ENCODE data around the gene TMEM135.

The TMEM135 gene

DNA sequence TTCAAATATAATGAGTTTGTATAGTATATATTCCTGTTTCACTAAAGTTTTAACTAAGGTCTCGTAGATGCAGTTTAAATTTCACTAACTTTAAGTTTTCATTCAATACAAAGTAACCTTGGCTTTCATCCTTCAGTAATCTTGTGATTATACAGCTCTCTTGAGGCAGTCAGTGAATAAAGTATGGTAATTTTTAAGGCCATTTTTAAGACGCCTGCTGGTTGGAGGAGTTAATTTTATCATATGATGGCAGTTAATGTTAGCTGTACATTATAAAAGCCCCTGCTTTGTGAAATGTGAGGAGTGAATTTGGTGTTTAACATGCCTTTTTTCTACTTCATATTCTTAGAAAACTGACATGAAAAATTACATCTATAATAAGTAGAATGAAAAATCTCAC is 163.6 kb downstream of the TMEM135 start:
- DNase-seq, result no peak

DNA sequence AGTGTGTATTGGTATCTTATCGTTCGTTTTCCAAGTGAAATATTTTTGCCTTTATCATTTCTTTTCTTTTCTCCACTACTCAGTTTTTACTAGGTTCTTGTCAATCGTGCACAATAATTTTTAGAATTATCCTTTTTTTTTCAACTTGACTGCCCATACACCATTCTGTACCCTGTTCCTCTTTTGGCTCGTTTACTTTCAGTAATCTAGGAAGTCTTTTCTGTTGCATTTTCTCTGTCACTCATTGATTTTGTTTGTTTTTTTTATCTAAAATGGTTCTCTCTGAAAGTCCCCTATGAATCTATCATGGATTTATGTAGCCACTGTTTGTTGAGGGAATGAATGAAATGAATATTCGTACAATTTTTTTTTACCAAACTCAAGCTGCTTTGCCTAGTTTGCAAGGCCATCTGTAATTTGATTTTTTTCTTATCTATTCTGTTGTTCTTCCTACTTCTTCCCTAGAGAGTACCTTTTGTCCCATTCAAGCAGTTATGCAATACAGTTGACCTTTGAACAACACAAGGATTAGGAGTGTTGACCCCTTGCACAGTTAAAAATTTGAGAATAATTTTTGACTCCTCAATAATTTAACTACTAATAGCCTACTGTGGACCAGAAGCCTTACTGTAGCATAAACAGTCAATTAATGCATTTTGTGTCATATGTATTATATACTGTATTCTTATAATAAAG is 166.3 kb downstream of the TMEM135 start:
- DNase-seq, result no peak

DNA sequence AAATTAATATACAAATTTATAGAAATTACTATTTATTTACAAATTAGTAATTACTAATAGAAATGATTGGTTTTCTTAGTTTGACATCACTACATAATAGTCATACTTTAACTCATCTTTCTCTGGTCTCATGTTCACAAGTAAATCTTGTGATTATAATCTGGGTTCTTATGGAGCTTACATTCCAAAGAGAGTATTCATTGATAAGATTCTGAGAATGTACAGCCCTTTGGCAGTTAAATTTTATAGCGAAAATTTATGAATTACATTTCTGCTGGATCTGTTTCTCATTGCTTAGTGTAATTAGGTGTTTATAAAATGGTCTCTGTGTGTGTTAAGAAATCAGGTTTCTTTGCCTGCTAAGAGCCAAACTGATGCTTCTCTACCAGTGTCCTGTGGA is 175.2 kb downstream of the TMEM135 start:
- DNase-seq, result no peak

DNA sequence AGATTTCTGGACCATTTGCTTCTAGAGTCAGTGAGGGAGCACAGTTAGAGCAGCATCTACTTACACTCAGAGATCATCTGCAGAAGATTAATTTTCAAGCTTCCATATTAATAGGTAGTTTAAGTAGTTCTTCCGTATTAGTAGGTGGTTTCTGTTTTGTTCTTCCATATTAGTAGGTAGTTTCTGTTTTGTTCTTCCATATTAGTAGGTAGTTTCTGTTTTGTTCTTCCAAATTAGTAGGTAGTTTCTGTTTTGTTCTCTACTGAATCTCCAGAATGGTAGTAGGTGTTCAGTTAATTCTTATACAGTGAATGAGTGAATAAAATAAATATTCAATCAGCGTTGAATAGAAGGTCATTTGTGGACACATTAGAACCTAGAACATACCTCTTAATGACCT is 175.7 kb downstream of the TMEM135 start:
- no peak for DNase-seq

DNA sequence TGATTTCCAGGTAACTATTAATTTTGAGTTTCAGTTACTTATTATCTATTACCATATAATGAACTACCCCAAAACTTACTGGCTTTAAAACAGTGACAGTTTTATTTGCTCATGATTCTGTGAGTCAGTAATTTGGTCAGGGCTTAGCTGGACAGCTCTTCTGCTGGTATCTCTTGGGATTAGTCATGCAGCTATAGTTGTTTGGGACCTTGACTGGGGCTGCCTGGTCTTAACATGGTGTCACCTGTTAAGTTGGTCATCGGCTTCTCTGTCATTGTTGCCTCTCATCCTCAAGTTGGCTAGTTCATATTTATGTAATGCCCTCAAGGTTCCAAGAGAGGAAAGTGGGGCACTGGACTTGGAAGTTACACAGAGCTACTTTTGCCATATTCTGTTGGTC is 177.5 kb downstream of the TMEM135 start:
- no peak for DNase-seq

DNA sequence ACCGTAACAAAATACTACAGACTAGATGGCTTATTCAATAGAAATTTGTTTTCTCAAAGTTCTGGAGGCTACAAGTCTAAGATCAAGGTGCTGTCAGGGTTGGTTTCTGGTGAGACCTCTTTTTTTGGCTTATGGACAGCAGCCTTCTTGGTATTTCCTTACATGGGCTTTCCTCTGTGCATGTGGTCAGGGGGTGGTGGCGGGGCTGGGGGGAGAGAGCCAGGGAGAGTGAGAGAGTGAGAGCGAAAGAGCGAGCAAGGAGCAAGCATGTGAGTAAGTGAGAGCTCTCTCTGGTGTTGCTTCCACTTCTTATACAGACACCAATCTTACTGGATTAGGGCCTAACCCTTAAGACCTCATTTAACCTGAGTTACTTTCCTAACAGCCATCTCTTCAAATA is 181.5 kb downstream of the TMEM135 start:
- no peak for DNase-seq

DNA sequence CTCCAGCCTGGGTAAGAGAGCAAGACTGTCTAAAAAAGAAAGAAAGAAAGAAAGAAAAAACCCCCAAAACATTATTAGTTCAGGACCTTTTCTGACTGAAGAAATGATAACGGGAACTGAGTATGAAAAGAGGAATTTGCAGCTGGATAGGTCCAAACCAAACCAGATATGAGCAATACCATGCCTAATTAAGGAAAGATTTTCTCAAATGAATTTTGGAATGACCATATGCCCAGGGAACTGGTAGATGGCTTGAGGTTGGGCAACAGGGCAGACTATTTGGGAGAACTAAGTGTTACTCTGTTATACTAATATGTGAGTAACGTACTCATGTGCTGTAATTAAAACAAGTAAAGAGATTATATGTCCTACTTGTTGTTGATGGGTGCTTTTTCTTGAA is 186.1 kb downstream of the TMEM135 start:
- DNase-seq, result no peak

DNA sequence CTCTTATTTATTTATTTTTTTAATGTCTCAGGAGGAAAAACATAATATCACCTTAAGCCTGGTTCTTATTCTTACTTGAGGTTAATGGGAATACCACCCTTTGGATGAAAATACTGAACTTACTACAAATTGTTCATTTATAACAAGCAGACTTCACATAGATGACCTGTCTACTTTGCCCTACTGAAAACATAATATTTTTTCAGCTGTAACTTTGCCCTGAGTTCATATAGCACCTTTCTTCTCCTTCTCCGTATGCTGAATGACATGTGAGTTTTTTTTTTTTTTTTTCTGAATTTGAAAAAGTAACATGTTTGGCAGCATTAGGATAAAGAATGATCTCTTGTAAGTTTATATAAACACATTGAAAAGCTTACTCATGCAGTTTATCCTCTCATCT is 186.8 kb downstream of the TMEM135 start:
- no peak for DNase-seq

DNA sequence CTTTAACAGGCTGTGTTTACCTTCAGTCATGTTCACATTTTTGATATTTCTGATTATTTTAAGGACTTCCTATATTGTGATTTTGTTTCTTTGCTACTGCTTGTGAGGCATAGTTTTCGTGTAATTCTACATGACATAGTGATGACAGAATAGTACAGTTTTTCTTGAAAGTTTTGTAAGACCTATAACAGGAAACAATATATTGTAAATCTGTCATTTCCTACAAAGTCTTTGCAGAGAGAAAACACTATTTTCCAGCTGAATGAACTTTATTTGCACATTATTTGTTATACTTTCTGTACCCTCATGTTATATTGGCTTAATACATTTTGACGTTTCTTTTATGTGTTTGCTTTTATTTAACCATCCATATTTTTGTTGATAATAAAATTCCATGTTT is 191.1 kb downstream of the TMEM135 start:
- DNase-seq, result no peak

DNA sequence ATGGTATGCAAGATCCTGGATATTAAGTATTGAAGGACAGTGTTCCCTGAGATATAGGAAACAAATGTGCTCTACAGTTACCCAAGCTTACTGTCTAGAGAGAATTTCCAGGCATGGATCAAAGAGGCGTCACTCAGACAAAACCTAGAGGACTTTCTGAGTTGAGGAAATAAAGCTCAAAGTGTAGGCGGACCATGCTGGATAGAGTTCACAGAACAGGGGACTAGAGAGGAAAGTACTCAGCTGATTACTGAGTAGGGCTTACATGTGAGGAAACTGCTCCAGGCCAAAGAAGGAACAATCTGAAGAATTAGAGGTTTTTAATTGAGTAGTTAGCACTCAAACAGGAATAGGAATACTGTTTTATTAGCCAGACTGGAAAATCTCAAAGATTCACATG is 193.3 kb downstream of the TMEM135 start:
- DNase-seq, result no peak

DNA sequence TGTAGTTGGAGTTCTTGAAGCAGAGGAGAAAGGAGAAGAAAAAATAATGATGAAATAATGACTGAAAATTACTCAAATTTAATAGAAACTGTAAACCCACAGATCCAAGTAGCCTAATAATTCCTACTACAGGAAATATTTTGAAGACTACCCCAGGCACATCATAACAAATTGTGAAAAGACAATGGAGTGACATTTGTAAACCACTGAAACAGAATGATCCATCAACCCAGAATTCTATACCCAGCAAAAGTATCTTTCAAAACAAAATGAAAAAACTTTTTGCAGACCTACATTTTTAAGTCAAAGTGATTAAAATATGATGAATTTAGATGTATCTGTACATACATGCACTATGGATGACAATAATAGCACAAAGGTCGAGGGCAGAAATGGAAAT is 194.6 kb downstream of the TMEM135 start:
- no peak for DNase-seq

DNA sequence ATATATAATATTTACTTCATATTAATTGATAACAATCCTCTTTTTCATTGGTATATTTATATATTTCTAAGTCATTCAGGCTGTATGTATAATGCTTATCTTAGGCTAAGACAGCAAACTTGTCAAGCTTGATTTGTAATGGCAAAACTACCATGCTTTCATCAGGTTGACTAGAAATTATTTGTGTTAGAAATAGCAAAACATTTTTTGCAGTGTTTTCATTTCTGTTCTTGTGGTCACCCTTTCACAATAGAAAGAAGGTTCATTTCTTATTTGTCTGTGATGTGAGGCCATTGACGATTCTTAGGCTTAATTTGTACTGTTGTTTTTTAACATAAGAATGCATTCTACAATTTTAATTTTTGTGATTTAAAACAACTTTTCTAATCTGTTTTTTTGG is 197.6 kb downstream of the TMEM135 start:
- DNase-seq, result no peak

DNA sequence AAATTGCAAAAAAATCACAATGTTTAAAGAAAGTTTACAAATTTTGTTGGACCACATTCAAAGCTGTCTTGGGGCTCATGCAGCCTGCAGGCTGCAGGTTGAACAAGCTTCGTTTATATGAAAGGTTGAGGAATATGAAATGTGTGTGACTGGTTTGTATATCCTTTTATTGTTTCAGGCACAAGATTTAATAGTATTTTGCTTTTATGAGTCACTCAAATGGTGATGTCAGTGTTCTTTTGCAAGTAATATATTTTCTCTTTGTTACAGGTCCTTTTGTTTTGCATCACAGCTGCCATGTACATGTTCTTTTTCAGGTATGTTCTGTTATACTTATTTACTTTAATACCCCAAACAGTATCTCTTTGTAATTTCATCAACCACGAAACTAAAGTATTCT is 198.6 kb downstream of the TMEM135 start:
- DNase-seq, result no peak

DNA sequence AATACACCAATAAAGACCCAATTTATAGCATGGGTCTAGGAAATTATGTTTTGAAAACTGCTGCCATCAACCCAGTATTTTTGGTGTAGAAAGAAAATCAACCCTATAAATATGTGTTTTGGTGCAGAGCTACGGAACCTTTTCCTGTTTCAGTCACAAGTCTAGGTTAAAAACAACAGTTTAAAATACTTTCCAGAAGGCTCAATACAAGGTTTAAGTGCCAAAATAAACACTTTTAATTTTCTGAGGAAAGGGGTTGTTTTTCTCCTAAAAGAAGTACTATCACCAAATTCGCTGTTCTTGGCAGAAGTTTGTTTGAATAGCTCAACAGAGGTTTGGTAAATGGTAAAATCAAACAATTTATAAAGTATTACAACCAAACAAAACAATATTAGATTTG is 201.3 kb downstream of the TMEM135 start:
- DNase-seq, result no peak

DNA sequence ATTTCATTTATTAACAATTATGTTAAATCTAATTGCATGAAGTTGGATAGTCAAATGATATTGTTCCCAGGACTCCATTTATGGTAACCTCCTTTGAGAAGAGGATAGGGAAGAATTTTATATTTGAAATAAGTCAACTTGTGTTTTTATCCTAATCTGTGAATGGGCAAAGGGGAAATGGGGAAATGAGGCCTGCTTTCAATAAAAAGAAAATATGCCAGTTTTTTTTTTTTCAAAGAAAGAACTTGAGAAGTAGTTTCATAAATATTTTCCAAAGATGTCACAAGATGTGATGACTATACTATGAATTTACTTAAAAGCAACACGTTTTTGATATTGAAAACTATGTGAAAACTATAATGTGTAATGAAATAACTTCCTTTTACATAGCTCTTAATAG is 201.8 kb downstream of the TMEM135 start:
- DNase-seq, result no peak

DNA sequence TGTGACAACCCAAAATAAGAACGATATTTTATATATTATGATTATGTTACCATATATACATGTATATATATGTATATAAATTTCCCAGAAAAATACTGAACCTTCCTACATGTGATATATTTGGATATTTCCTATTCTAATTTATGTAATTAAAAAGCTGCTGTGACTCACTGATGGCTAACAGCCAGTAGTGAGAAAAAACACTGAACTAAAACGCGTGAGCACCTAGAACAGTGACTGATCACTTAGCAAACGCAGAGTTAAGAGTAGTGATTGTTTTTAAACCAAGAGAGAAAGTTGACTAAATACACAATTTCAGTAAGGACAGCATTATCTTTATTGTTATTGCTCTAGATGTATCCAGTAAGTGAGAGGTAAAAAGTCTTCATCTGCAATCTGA is 213.8 kb downstream of the TMEM135 start:
- DNase-seq, result no peak

DNA sequence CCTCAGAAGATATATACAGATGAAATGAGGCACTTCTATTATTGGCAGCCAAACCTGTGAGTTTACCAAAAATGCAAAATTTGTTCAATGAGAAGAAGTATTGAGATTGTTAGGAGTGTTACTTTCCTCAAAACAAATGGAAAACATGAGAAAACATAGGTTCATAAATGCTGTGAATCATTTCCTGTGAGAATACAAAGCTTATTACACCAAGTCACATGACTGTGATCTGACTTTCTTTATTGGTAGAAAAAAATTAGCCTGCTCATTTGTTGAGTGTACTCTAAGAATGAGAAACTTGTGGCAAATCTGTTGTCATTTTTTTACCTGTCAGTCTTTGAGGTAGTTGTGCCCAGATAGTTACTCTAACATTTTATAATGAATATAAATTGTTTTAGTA is 215.1 kb downstream of the TMEM135 start:
- no peak for DNase-seq

DNA sequence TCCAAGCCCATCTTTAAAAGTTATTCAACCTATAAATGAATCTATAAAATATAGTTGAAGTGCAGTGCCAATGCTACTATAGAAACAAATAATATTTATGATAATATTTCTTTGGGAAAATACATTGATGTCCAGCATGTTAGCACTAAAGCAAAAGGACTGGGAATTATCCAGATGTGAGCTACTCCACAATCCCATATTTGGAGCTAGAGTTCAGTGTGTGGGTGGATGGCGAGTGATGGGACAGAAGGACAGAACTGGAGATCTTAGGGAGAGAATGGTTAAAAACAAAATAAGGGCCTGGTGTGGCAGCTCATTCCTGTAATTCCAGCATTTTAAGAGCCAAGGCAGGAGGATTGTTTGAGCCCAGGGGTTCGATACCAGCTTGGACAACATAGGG is 216.8 kb downstream of the TMEM135 start:
- no peak for DNase-seq

DNA sequence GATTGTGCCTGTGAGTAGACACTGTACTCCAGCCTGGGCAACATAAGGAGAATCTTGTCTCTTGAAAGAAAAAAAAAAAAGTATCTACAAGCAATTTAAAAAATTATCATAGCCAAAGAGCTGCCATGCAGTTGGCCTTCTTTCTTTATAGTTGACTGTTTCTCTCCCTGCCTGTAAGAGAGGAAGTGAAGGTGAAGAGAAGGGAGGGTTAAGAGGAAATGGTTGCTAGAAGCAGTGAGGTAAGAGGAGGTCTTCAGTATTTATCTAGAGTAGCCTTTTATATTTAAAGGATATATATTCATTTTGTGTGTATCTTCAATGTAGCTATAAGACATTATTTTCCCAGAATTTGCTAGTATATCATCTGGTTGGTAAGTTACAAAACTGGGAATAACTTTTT is 217.9 kb downstream of the TMEM135 start:
- no peak for DNase-seq

DNA sequence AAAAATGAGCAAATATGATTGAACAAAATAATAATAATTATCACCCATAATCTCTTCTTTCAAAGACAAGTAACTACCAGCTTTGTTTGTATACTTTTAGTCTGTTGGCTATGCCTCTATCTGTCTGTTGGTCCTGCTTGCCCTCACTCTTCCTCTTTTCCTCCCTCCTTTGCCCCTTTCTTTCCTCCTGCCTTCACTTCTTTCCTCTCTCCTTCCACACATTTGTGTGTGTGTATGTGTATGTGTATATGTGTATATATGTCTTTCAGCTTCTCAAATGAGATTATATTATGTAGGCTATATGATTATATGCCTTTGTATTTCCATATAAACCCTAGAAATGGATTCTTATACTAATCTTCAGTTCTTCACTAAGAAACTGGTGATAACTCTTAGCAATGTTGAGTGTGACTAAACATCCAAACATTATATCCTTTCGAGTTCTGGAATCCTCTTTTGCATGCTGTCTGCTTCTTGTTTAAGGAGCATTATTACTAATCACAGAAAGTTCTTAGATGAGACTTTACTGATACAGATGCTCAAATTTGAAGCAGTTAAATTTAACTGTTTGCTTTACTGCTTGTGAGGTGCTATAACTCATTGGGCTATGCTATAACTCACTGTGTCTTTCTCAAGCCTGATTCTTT is 219.1 kb downstream of the TMEM135 start:
- no peak for DNase-seq

DNA sequence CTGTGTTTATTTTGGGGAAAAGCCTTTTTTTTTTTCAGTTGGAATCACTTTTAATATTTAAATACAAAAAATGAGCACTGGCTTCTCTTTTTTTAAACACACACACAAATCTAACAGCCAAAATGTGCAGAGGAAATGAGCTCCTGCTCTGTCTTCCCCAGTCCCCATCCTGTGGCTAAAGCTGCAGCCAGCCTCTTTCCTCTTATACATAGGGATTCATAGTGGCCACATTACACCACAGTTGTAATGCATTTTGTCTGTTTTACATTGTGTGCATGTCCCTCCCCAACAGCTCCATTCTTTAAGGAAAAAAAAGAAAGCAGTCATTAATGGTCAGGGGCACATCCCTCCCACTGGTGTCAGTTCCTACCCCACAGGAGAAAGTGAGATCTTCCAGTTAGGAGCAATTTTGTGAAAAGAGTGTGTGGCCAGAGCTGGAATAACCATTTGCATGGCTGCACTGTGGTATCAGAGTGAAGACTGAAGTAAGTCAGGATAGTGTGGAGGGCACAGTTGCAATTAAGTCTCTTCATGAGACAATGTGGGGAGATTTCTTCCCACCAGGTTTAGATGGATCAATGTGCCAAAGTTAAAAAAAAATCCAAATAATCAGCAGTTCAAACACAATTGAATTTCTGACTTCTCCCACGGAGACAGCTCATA is 220.6 kb downstream of the TMEM135 start:
- no peak for DNase-seq

DNA sequence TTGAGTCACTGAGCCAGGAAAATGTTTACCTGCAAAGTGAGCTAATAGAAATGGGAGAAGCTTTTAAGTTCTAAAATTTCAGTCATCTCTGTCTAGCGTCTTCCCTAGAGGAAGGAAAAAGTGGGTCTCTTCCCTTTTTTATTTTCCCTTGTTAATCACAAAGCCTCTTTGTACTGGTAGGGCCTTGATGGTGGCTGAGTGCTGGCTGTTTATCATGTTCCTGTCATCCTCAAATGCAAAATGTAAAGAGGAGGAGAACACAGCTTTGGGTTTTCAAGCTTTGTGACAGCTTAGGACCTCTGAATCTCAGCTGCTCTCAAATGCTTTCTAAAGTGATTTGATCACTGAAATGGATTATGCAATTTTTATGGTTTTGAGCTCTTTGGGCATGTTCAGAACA is 222.0 kb downstream of the TMEM135 start:
- DNase-seq, result no peak

DNA sequence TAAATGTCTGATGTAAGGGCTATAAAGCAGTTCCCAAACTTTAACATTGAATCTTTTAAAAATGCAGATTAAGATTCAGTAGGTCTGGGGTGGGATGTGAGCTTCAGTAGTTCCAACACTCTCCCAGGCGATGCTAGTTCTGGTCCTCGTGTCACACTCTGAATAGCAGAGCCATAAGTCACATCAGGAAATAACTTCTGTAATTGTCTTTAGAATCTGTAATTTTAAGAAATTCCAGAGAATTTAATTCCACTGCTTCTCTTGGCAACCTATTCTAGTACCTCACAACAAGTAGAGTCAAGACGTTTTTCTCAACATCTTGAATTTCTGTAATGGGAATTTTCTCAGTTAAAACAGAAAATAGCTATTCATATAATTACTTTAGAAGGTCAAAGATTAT is 223.1 kb downstream of the TMEM135 start:
- no peak for DNase-seq

DNA sequence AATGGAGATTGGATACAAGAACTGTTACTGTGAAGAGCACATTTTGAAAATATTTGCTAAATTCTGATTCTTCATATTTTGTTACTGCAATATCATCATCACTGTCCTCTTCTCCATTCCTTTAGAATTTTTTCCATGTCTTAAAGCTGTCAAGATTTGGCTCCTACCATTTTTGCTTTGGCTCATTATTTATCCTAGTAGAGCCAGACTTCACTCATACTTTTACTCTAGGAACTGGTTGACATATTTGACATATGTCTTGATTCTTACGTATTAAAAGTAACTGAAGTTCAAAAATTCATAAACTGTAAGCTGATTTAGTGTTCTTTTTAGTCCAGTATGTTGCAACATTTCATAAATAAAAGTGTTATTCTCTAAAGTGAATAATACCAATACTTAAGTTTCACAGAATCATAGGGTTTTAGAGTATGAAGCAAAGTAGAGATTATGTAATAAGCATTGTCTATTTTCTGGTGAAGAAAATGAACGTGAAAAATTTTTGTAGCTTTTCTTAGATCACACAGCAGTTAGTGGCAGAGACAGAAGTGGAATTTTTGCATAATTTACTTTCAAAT is 225.6 kb downstream of the TMEM135 start:
- no peak for DNase-seq

Data from stimulated activated CD4-positive, alpha-beta T cell treated with anti-CD3 and anti-CD28 coated beads, Interleukin-15, amount 100 ng/mL, for 24 hours (primary cell).